Kidney (tissue), 14 donors: ENCODE data around the gene ZNF277. TPM values are rescaled to one million over a fixed set of nuclear protein-coding genes. Genes with fewer than 3 reads are reported as not detected.

Experiments
- DNase-seq, 5 donors: peaks; one replicate each; pipeline ENCODE4 v3.0.0-alpha.2; 2013 to 2020
- FAIRE-seq: peaks from 2 replicates; lab custom pipeline; 2012; peaks lifted over from hg19 to GRCh38; lab: Jason Lieb, UNC
- H3K27ac ChIP-seq, 2 donors: one replicate each; pipeline ENCODE4 v1.7.0; 2013; ENCODE audit warnings: low read depth in 2 of 2, low read length in 2 of 2, inconsistent platforms in 1 of 2
- H3K27me3 ChIP-seq: one replicate; pipeline ENCODE4 v1.7.1; 2013; ENCODE audit warnings: low read length, inconsistent platforms; ENCODE audit not compliant: control insufficient read depth, insufficient read depth
- H3K36me3 ChIP-seq, 3 donors: one replicate each; pipeline versions ENCODE4 v1.7.0 to v1.7.1; 2013; ENCODE audit warnings: low read length in 3 of 3, control low read depth in 1 of 3, inconsistent platforms in 1 of 3; ENCODE audit not compliant: insufficient read depth in 3 of 3, control insufficient read depth in 2 of 3
- H3K4me1 ChIP-seq, 3 donors: one replicate each; pipeline versions ENCODE4 v1.7.0 to v1.7.1; 2013; ENCODE audit warnings: low read length in 3 of 3, inconsistent platforms in 1 of 3, low read depth in 1 of 3; ENCODE audit not compliant: control insufficient read depth in 2 of 3, insufficient read depth in 2 of 3
- H3K4me3 ChIP-seq, 3 donors: one replicate each; pipeline versions ENCODE4 v1.7.0 to v1.8.1; 2013; ENCODE audit warnings: low read length in 3 of 3, control low read depth in 1 of 3, inconsistent platforms in 1 of 3
- H3K9ac ChIP-seq, 3 donors: one replicate each; pipeline versions ENCODE4 v1.7.0 to v1.7.1; 2013; ENCODE audit warnings: low read length in 3 of 3, control low read depth in 1 of 3, inconsistent platforms in 1 of 3
- H3K9me3 ChIP-seq, 3 donors: one replicate each; pipeline versions ENCODE4 v1.7.0 to v1.7.1; 2013; ENCODE audit warnings: low read length in 3 of 3, control low read depth in 1 of 3, inconsistent platforms in 1 of 3; ENCODE audit not compliant: control insufficient read depth in 2 of 3, insufficient read depth in 1 of 3
- CTCF ChIP-seq: IDR thresholded peaks from 3 replicates; pipeline ENCODE4 v1.5.1; 2012; ENCODE audit warnings: mild to moderate bottlenecking, moderate library complexity, borderline replicate concordance; ENCODE audit not compliant: insufficient read depth; ENCODE audit errors: extremely low read depth
- intact Hi-C: fragments of 100-400 bp; cut with DNase I; formaldehyde crosslinking; loops from one replicate; pipeline ENCODE4 v1.11.1; 2022
- polyA plus RNA-seq: library from polyadenylated mRNA; stranded (reverse); fragments of 350-450 nt; fragmentation: Illumina TruSeq; extraction: RNeasy Lipid Tissue Mini Kit (QIAGEN cat#74804); gene quantifications from one replicate; pipeline ENCODE4 v1.2.3, GENCODE V29; 2014; ENCODE audit warnings: low read depth, low replicate concordance; ENCODE audit not compliant: insufficient read depth
- total RNA-seq: library from RNA; stranded (reverse); fragmentation: NEBNext Ultra II Directional; extraction: Animal tissue kit (Norgen Biotek cat#: 25700); gene quantifications from one replicate; pipeline ENCODE4 v1.2.1, GENCODE V29; 2021
- donor health status: control.
- donor health status: control.
- donor health status: control.
- donor health status: control.
- donor health status: control.
- donor health status: DM: yes; HTN: yes; CAD: no.
- donor health status: Normal renal cell carcinoma (clear cell type).

The ZNF277 gene
- total and polyA plus RNA-seq, 2 donors from 2014 or later = 18.7 to 25.0 TPM

- FAIRE-seq (no peak), DNase-seq (no peak)
- Histone ChIP-seq H3K27me3 (no peaks in the 10 kb centered on the region), H3K4me1 (no peaks in the 10 kb centered on the region), H3K9me3 (no peaks in the 10 kb centered on the region), H3K4me3 (no peak overlapping the region), H3K9ac (no peak overlapping the region), H3K36me3 (no peaks in the 10 kb centered on the region), H3K27ac (no peak overlapping the region)
- intact Hi-C loops = no loop called here
- TF ChIP-seq CTCF = no peak
These were observed 165.2 kb downstream of the ZNF277 start for GRCh38 chr7:112371701-112372100.

GRCh38 chr7:112372101-112372500, 165.6 kb downstream of the ZNF277 start:
- intact Hi-C loops = no loop called here
- Histone ChIP-seq H3K4me3 (no peak overlapping the region), H3K4me1 (no peaks in the 10 kb centered on the region), H3K27ac (no peak overlapping the region), H3K9ac (no peak overlapping the region), H3K27me3 (no peaks in the 10 kb centered on the region), H3K36me3 (no peaks in the 10 kb centered on the region), H3K9me3 (no peaks in the 10 kb centered on the region)
- no peak for TF ChIP-seq CTCF
- FAIRE-seq (no peak), DNase-seq (no peak)

- no peaks in the 10 kb centered on the region for H3K36me3 ChIP-seq
- DNase-seq (peak in 1 of 5 donors; percentile 23), FAIRE-seq (no peak)
- intact Hi-C loops = no loop called here
- H3K27me3 ChIP-seq = no peaks in the 10 kb centered on the region
- no peak overlapping the region for H3K27ac ChIP-seq
- TF ChIP-seq CTCF = no peak
- H3K4me1 ChIP-seq = no peaks in the 10 kb centered on the region
- no peaks in the 10 kb centered on the region for H3K9me3 ChIP-seq
- no peak overlapping the region for H3K4me3 ChIP-seq
- H3K9ac ChIP-seq = no peak overlapping the region
These were observed 171.1 kb downstream of the ZNF277 start for GRCh38 chr7:112377593-112377992.
